Measurements from ENCODE around the gene LRP1B.

- TF ChIP-seq CTCF (IDR thresholded peaks at IDR 0.05; ENCODE audit: low read depth, low read length, poor library complexity, severe bottlenecking): no peak
- TF ChIP-seq EZH2phosphoT487 (IDR thresholded peaks at IDR 0.05; ENCODE audit: borderline replicate concordance, low read length): no peak
These were observed 888.8 kb downstream of the LRP1B start for GRCh38 chr2:141242008-141242407.
